HCT116 (cell line): ENCODE results near the gene GRK6.

Experiments
- CTCF ChIP-seq, 3 experiments: fragments of 200-600 bp in 1 of 3; sonication (generic) in 1 of 3; IDR thresholded peaks in 2 of 3; conservative IDR thresholded peaks in 1 of 3; 2 replicates each; pipeline ENCODE4 v1.5.1; 2012 to 2017; ENCODE audit warnings: low read depth in 2 of 3, low read length in 2 of 3, antibody characterized with exemption in 1 of 3, borderline replicate concordance in 1 of 3, control low read depth in 1 of 3, mild to moderate bottlenecking in 1 of 3, mixed read lengths in 1 of 3, mixed run types in 1 of 3, moderate library complexity in 1 of 3; ENCODE audit not compliant: insufficient read depth in 1 of 3
- EGR1 ChIP-seq: IDR thresholded peaks from 2 replicates; pipeline ENCODE4 v1.6.1; 2012; ENCODE audit warnings: low read depth
- EZH2 ChIP-seq: fragments of 200-600 bp; sonication (generic); IDR thresholded peaks from 2 replicates; pipeline ENCODE4 v1.6.1; 2017; ENCODE audit warnings: antibody characterized with exemption, mixed run types
- POLR2A ChIP-seq: IDR thresholded peaks from 2 replicates; pipeline ENCODE4 v1.7.0; 2011; ENCODE audit warnings: borderline replicate concordance; ENCODE audit not compliant: insufficient read depth, insufficient read length; ENCODE audit errors: extremely low read depth
- POLR2AphosphoS5 ChIP-seq: IDR thresholded peaks from 2 replicates; pipeline ENCODE4 v1.6.1; 2011; ENCODE audit warnings: mild to moderate bottlenecking, low read depth, low read length, moderate library complexity
- REST ChIP-seq: IDR thresholded peaks from 2 replicates; pipeline ENCODE4 v1.6.1; 2012; ENCODE audit warnings: low read depth
- TCF7L2 ChIP-seq: IDR thresholded peaks from 2 replicates; pipeline ENCODE4 v1.7.0; 2011; ENCODE audit warnings: borderline replicate concordance, inconsistent platforms; ENCODE audit not compliant: insufficient read depth, insufficient read length; ENCODE audit errors: extremely low read depth
- YY1 ChIP-seq: IDR thresholded peaks from 2 replicates; pipeline ENCODE4 v1.6.1; 2011; ENCODE audit warnings: low read length, low read depth, moderate library complexity, mild to moderate bottlenecking; ENCODE audit not compliant: insufficient replicate concordance; ENCODE audit errors: extremely low read depth
- ZFX ChIP-seq: fragments of 450-650 bp; IDR thresholded peaks from 2 replicates; pipeline ENCODE4 v1.6.1; 2017

DNA sequence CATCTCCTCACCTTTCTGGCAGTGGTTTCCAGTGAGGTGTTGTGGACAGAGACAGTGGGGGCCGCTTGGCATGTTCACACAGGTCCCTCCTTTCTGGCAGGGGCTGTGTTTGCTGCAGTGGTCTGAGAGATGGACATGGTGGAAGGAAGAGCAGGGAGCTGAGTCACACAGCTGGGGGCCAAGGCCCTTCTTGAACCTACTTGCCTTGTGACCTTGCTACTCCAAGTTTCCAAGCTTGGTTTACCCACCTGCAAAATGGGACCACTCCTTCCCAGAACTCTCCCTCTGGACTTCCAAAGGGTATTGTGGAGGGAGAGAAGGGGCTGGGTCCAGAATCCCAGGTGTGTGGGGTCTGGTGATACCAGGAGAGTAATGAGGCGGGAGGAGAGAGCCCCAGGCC lies 21.2 kb upstream of the GRK6 start:
- TF ChIP-seq YY1 = no peak
- TF ChIP-seq ZFX = no peak
- TF ChIP-seq REST = no peak
- no peak for TF ChIP-seq CTCF (IDR thresholded peaks at IDR 0.05 in 2 of 3, conservative IDR thresholded peaks at IDR 0.05 in 1 of 3; ENCODE audit: borderline replicate concordance in 1 of 3, insufficient read depth in 1 of 3, low read depth in 2 of 3, low read length in 2 of 3)
- TF ChIP-seq POLR2AphosphoS5 = no peak
- TF ChIP-seq TCF7L2 = no peak
- no peak for TF ChIP-seq EZH2
- TF ChIP-seq POLR2A = no peak
- TF ChIP-seq EGR1 = no peak
